ENCODE measurements around the gene TBXT. TPM values are rescaled to one million over a fixed set of nuclear protein-coding genes. Genes with fewer than 3 reads are reported as not detected.

TBXT gene
- total and polyA plus RNA-seq, 10 donors = 0.04 to 0.08 TPM; not detected in 8

DNA sequence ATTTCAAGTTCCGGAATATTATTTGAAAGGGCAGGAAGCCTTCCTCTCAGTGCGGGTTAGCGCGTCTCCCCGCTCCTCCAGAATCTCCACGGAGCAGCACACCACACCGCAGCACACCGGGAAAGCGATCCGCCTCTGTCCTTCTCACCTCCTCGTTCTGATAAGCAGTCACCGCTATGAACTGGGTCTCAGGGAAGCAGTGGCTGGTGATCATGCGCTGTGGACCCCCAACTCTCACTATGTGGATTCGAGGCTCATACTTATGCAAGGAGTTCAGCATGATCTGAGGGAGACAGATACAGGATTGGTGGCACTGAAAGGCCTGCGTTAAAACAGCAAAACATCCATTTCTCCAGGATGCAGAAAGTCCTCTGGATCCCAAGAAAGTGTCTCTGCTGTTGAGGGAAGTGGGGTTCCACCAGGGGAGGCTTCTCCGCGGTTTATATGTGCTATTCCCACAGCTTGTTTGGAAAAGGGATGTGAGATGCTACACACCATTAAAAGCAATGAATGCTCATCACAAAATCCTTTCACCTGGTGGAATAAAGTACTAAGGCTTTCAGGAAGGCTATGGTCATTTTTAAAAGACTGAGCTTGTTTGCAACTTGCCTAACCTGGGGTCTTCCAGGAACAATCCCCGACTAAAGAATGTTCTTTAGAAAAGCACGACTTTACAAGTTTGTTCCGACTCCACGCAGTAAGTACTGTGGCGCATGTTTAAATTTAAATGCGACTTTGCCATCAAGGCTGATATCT lies 1.9 kb downstream of the TBXT start:
- DNase-seq = no peak
- intact Hi-C loops (cut with DNase I; ENCODE audit: low total_unique reads) = no loop called here
- no peak overlapping the region for H3K27ac ChIP-seq
- TF ChIP-seq POLR2AphosphoS5 (IDR thresholded peaks at IDR 0.05) = no peak
- TF ChIP-seq POLR2A (IDR thresholded peaks at IDR 0.05) = no peak
- TF ChIP-seq, protein P1, sequence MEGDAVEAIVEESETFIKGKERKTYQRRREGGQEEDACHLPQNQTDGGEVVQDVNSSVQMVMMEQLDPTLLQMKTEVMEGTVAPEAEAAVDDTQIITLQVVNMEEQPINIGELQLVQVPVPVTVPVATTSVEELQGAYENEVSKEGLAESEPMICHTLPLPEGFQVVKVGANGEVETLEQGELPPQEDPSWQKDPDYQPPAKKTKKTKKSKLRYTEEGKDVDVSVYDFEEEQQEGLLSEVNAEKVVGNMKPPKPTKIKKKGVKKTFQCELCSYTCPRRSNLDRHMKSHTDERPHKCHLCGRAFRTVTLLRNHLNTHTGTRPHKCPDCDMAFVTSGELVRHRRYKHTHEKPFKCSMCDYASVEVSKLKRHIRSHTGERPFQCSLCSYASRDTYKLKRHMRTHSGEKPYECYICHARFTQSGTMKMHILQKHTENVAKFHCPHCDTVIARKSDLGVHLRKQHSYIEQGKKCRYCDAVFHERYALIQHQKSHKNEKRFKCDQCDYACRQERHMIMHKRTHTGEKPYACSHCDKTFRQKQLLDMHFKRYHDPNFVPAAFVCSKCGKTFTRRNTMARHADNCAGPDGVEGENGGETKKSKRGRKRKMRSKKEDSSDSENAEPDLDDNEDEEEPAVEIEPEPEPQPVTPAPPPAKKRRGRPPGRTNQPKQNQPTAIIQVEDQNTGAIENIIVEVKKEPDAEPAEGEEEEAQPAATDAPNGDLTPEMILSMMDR (IDR thresholded peaks at IDR 0.05 in 8 of 11, conservative IDR thresholded peaks at IDR 0.05 in 3 of 11) = no peak
- 7 to 22% (median 12%) methylated on average over 21 to 23 of the region's 23 CpGs for WGBS, 5 donors
- H3K4me3 ChIP-seq = no peak overlapping the region
- H3K4me1 ChIP-seq = peaks cover 19 to 39% (median 32%) of the 10 kb centered on the region in 6 donors
- H3K9me3 ChIP-seq = no peaks in the 10 kb centered on the region
- H3K36me3 ChIP-seq = no peaks in the 10 kb centered on the region
- H3K27me3 ChIP-seq (replicated peaks in 1 of 7) = peaks cover 6 to 94% (median 69%) of the 10 kb centered on the region in 7 donors

DNA sequence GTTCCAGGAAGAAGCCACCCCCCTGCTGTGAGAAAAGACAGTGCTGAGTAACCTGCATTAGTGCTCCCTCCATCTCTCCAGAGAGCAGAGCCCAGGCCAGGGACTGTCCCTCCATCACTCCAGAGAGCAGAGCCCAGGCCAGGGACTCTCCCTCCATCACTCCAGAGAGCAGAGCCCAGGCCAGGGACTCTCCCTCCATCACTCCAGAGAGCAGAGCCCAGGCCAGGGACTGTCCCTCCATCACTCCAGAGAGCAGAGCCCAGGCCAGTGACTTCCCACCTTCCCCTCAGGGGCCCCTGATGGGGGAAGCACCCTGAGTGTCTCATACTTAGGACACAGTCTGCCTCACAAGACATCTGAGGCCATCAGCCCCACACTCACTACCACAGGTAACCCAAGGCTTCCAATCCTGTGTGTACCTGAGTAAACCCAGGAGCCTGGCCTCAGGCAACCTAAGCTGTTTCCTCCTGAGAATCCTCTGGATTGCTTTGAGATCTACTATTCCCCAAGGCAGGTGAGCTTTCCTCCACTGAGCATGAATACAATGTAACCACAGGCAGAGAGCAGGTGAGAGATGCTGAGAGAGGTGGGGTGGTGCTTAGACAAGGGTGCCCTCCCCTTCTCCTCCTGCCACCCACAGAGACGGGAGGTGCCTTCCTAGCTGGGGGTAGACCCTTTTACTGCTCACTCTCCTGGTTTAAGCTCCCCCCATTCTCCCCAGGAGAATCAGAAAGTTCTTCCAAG lies 4.9 kb downstream of the TBXT start:
- WGBS, 5 donors = 36 to 70% (median 50%) methylated on average over 1 of the region's 1 CpG
- intact Hi-C loops (cut with DNase I; ENCODE audit: low total_unique reads) = no loop called here
- DNase-seq = no peak
- Histone ChIP-seq H3K27me3 (replicated peaks in 1 of 7) (peaks cover 3 to 76% (median 42%) of the 10 kb centered on the region in 7 donors), H3K9me3 (no peaks in the 10 kb centered on the region), H3K4me1 (peaks cover 11 to 20% (median 16%) of the 10 kb centered on the region in 6 donors), H3K4me3 (no peak overlapping the region), H3K27ac (no peak overlapping the region), H3K36me3 (no peaks in the 10 kb centered on the region)
- TF ChIP-seq, protein P1 (IDR thresholded peaks at IDR 0.05 in 8 of 11, conservative IDR thresholded peaks at IDR 0.05 in 3 of 11) = no peak
- TF ChIP-seq POLR2AphosphoS5 (IDR thresholded peaks at IDR 0.05) = no peak
- no peak for TF ChIP-seq POLR2A (IDR thresholded peaks at IDR 0.05)

DNA sequence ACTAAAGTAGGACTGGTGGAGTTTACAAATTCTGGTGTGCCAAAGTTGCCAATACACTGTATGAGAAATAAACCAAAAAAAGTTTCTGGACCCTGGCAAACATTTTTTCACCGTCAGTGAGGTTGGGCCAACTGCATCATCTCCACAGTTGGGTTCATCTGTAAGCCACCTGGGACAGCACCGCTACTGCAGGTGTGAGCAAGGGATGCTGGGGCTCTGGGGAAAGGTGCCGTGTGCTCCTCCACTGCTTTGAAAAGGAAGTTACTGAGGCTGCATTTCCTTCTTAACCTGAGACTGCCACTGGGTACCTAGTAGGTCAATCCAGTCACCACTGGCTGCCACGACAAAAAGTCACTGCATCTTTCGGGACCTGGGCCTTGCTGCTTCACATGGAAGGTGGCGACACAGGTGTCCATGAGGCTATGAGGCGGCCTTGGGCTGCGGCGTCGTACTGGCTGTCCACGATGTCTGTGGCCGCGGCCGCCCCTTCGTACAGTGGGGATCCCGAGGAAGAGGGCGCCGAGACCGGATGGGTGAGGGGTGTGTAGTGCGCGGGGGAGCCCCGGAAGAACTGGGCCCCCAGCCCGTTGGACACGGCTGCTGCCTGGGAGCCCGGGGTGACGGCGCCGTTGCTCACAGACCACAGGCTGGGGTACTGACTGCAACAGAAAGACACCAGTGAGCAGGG lies 9.6 kb downstream of the TBXT start:
- H3K9me3 ChIP-seq = no peaks in the 10 kb centered on the region
- H3K27me3 ChIP-seq (replicated peaks in 1 of 7) = peaks cover 0 to 53% (median 0%) of the 10 kb centered on the region in 7 donors
- no peaks in the 10 kb centered on the region for H3K36me3 ChIP-seq
- H3K4me1 ChIP-seq = no peaks in the 10 kb centered on the region
- TF ChIP-seq, protein P1 (IDR thresholded peaks at IDR 0.05 in 8 of 11, conservative IDR thresholded peaks at IDR 0.05 in 3 of 11) = no peak
- TF ChIP-seq POLR2AphosphoS5 (IDR thresholded peaks at IDR 0.05) (no peak), POLR2A (IDR thresholded peaks at IDR 0.05) (no peak)
- 84 to 89% (median 87%) methylated on average over 26 to 28 of the region's 28 CpGs for WGBS, 5 donors
- H3K4me3 ChIP-seq = no peak overlapping the region
- no peak for DNase-seq
- no peak overlapping the region for H3K27ac ChIP-seq
- intact Hi-C loops (cut with DNase I; ENCODE audit: low total_unique reads) = no loop called here

Measured in spleen (tissue), 11 donors.